ENCODE measurements around the gene ANO2.
"Not testable (repeated sequence)": the region's sequence is repeated elsewhere in the genome, so short reads cannot be mapped to it uniquely, and the experiment has no call there.

The ANO2 gene

GRCh38 chr12:5556033-5556614, 388.9 kb downstream of the ANO2 start:
- no peaks in the 10 kb centered on the region for H3K36me3 Mint-ChIP-seq
- H3K27me3 Mint-ChIP-seq: peaks cover 5 to 15% of the 10 kb centered on the region in 2 donors
- ATAC-seq (replicated peaks) (no peak), DNase-seq (no peak)
- peaks cover 0 to 2% of the 10 kb centered on the region in 2 donors for H3K9me3 Mint-ChIP-seq
- H3K4me1 Mint-ChIP-seq: no peaks in the 10 kb centered on the region
- H3K27ac Mint-ChIP-seq: no peak overlapping the region
- no peak overlapping the region for H3K4me3 Mint-ChIP-seq

- Mint-ChIP-seq H3K36me3 (no peaks in the 10 kb centered on the region), H3K9me3 (peaks cover 0 to 4% of the 10 kb centered on the region in 2 donors), H3K27ac (no peak overlapping the region), H3K27me3 (peaks cover 13 to 25% of the 10 kb centered on the region in 2 donors), H3K4me3 (no peak overlapping the region), H3K4me1 (no peaks in the 10 kb centered on the region)
- ATAC-seq (replicated peaks): no peak
- DNase-seq: no peak
Observed at GRCh38 chr12:5554711-5555110, 390.3 kb downstream of the ANO2 start.

- Mint-ChIP-seq H3K27ac (no peak overlapping the region), H3K27me3 (peaks cover 28 to 32% of the 10 kb centered on the region in 2 donors), H3K4me1 (no peaks in the 10 kb centered on the region), H3K4me3 (no peak overlapping the region), H3K36me3 (no peaks in the 10 kb centered on the region), H3K9me3 (peaks cover 5 to 9% of the 10 kb centered on the region in 2 donors)
- no peak for ATAC-seq (replicated peaks)
- no peak for DNase-seq
Observed at GRCh38 chr12:5549011-5549410, 396.0 kb downstream of the ANO2 start.

GRCh38 chr12:5548152-5548943, 396.7 kb downstream of the ANO2 start:
- ATAC-seq (replicated peaks) (no peak), DNase-seq (no peak)
- Mint-ChIP-seq H3K9me3 (peaks cover 5 to 15% of the 10 kb centered on the region in 2 donors), H3K27ac (no peak overlapping the region), H3K4me1 (no peaks in the 10 kb centered on the region), H3K4me3 (no peak overlapping the region), H3K27me3 (peaks cover 28 to 38% of the 10 kb centered on the region in 2 donors), H3K36me3 (no peaks in the 10 kb centered on the region)

GRCh38 chr12:5546616-5547015, 398.4 kb downstream of the ANO2 start:
- H3K4me3 Mint-ChIP-seq: no peak overlapping the region
- no peaks in the 10 kb centered on the region for H3K4me1 Mint-ChIP-seq
- peaks cover 24 to 44% of the 10 kb centered on the region in 2 donors for H3K27me3 Mint-ChIP-seq
- no peak overlapping the region for H3K27ac Mint-ChIP-seq
- ATAC-seq (replicated peaks) (no peak), DNase-seq (no peak)
- peaks cover 11 to 12% of the 10 kb centered on the region in 2 donors for H3K9me3 Mint-ChIP-seq
- no peaks in the 10 kb centered on the region for H3K36me3 Mint-ChIP-seq

GRCh38 chr12:5537771-5538170, 407.3 kb downstream of the ANO2 start:
- Mint-ChIP-seq H3K4me3 (no peak overlapping the region), H3K9me3 (peaks cover 2 to 10% of the 10 kb centered on the region in 2 donors), H3K27ac (no peak overlapping the region), H3K27me3 (peaks cover 14 to 37% of the 10 kb centered on the region in 2 donors), H3K36me3 (no peaks in the 10 kb centered on the region), H3K4me1 (no peaks in the 10 kb centered on the region)
- DNase-seq: no peak
- no peak for ATAC-seq (replicated peaks)

- ATAC-seq (replicated peaks): not testable (repeated sequence)
- H3K27me3 Mint-ChIP-seq: peaks cover 14 to 36% of the 10 kb centered on the region in 2 donors
Observed at GRCh38 chr12:5537026-5537615, 407.9 kb downstream of the ANO2 start.

GRCh38 chr12:5535541-5535940, 409.5 kb downstream of the ANO2 start:
- Mint-ChIP-seq H3K36me3 (no peaks in the 10 kb centered on the region), H3K27me3 (peaks cover 14 to 41% of the 10 kb centered on the region in 2 donors), H3K4me3 (no peak overlapping the region), H3K4me1 (no peaks in the 10 kb centered on the region), H3K9me3 (peaks cover 0 to 7% of the 10 kb centered on the region in 2 donors), H3K27ac (no peak overlapping the region)
- ATAC-seq (replicated peaks) (no peak), DNase-seq (no peak)

More at GRCh38 chr12:5537026-5537615, 407.9 kb downstream of the ANO2 start:
- H3K4me1 Mint-ChIP-seq, H3K4me3 Mint-ChIP-seq, DNase-seq, H3K27ac Mint-ChIP-seq, H3K36me3 Mint-ChIP-seq: not testable (repeated sequence)
- peaks cover 0 to 11% of the 10 kb centered on the region in 2 donors for H3K9me3 Mint-ChIP-seq

- H3K4me3 Mint-ChIP-seq: no peak overlapping the region
- no peak overlapping the region for H3K27ac Mint-ChIP-seq
- DNase-seq: no peak
- no peak for ATAC-seq (replicated peaks)
- H3K36me3 Mint-ChIP-seq: no peaks in the 10 kb centered on the region
- H3K9me3 Mint-ChIP-seq: peaks cover 0 to 7% of the 10 kb centered on the region in 2 donors
- H3K4me1 Mint-ChIP-seq: no peaks in the 10 kb centered on the region
- peaks cover 20 to 45% of the 10 kb centered on the region in 2 donors for H3K27me3 Mint-ChIP-seq
Observed at GRCh38 chr12:5534426-5535199, 410.4 kb downstream of the ANO2 start.

GRCh38 chr12:5533368-5533767, 411.7 kb downstream of the ANO2 start:
- DNase-seq: no peak
- Mint-ChIP-seq H3K27me3 (peaks cover 17 to 34% of the 10 kb centered on the region in 2 donors), H3K9me3 (peaks cover 0 to 5% of the 10 kb centered on the region in 2 donors), H3K27ac (no peak overlapping the region), H3K4me1 (no peaks in the 10 kb centered on the region), H3K36me3 (no peaks in the 10 kb centered on the region), H3K4me3 (no peak overlapping the region)
- ATAC-seq (replicated peaks): no peak

GRCh38 chr12:5525783-5526367, 419.2 kb downstream of the ANO2 start:
- ATAC-seq (replicated peaks) (no peak), DNase-seq (no peak)
- Mint-ChIP-seq H3K36me3 (no peaks in the 10 kb centered on the region), H3K4me3 (no peak overlapping the region), H3K9me3 (no peaks in the 10 kb centered on the region), H3K27ac (no peak overlapping the region), H3K4me1 (no peaks in the 10 kb centered on the region), H3K27me3 (peaks cover 5 to 6% of the 10 kb centered on the region in 2 donors)

- no peaks in the 10 kb centered on the region for H3K27me3 Mint-ChIP-seq
Observed at GRCh38 chr12:5524769-5525436, 420.2 kb downstream of the ANO2 start.

GRCh38 chr12:5524116-5524768, 420.8 kb downstream of the ANO2 start:
- Mint-ChIP-seq H3K27me3 (peaks cover 0 to 4% of the 10 kb centered on the region in 2 donors), H3K36me3 (no peaks in the 10 kb centered on the region), H3K4me1 (no peaks in the 10 kb centered on the region), H3K4me3 (no peak overlapping the region), H3K27ac (no peak overlapping the region), H3K9me3 (no peaks in the 10 kb centered on the region)
- ATAC-seq (replicated peaks) (no peak), DNase-seq (no peak)

More at GRCh38 chr12:5524769-5525436, 420.2 kb downstream of the ANO2 start:
- no peaks in the 10 kb centered on the region for H3K4me1 Mint-ChIP-seq
- no peaks in the 10 kb centered on the region for H3K9me3 Mint-ChIP-seq
- ATAC-seq (replicated peaks) (no peak), DNase-seq (no peak)
- H3K27ac Mint-ChIP-seq: no peak overlapping the region
- no peak overlapping the region for H3K4me3 Mint-ChIP-seq
- H3K36me3 Mint-ChIP-seq: no peaks in the 10 kb centered on the region

All from stimulated activated naive B cell treated with anti-CD40 and anti-IgM and Interleukin-4, amounts not matched to agents 10 μg/mL and 1 μg/mL and 100 μg/mL, for 72 hours (primary cell).